Trophoblast cell (in vitro differentiated cells and primary cell): ENCODE measurements around the gene POFUT1. TPM values are rescaled to one million over a fixed set of nuclear protein-coding genes. Genes with fewer than 3 reads are reported as not detected.

Source experiments
- DNase-seq, 2 donors: peaks; one replicate each; pipeline ENCODE4 v3.0.0-alpha.2; 2016
- H2AFZ ChIP-seq: 2 replicates; pipeline ENCODE4 v1.6.1; 2013; ENCODE audit warnings: low read length, moderate library complexity, mild to moderate bottlenecking; ENCODE audit not compliant: insufficient read depth, poor library complexity
- H2AK5ac ChIP-seq: 2 replicates; pipeline ENCODE4 v1.6.1; 2013; ENCODE audit warnings: mild to moderate bottlenecking, low read length
- H2BK120ac ChIP-seq: 2 replicates; pipeline ENCODE4 v1.6.1; 2013; ENCODE audit warnings: low read length, mild to moderate bottlenecking, moderate library complexity; ENCODE audit not compliant: insufficient read depth, poor library complexity
- H2BK12ac ChIP-seq: 2 replicates; pipeline ENCODE4 v1.6.1; 2013; ENCODE audit warnings: mild to moderate bottlenecking, low read length, moderate library complexity
- H2BK5ac ChIP-seq: 2 replicates; pipeline ENCODE4 v1.6.1; 2013; ENCODE audit warnings: low read length, low read depth, moderate library complexity, mild to moderate bottlenecking; ENCODE audit not compliant: poor library complexity
- H3K14ac ChIP-seq: 2 replicates; pipeline ENCODE4 v1.6.1; 2013; ENCODE audit warnings: mild to moderate bottlenecking, low read length
- H3K18ac ChIP-seq: 2 replicates; pipeline ENCODE4 v1.6.1; 2013; ENCODE audit warnings: mild to moderate bottlenecking, low read length
- H3K23ac ChIP-seq: 2 replicates; pipeline ENCODE4 v1.6.1; 2013; ENCODE audit warnings: low read length
- H3K27ac ChIP-seq: 2 replicates; pipeline ENCODE4 v1.5.1; 2013; ENCODE audit warnings: low read depth, mild to moderate bottlenecking, inconsistent platforms, low read length, moderate library complexity
- H3K27me3 ChIP-seq: 2 replicates; pipeline ENCODE4 v1.6.1; 2013; ENCODE audit warnings: inconsistent platforms, mild to moderate bottlenecking, low read length, moderate library complexity; ENCODE audit not compliant: insufficient read depth
- H3K36me3 ChIP-seq, 2 experiments: 1 replicate in 1 of 2; 2 replicates in 1 of 2; pipeline ENCODE4 v1.6.1; 2013; ENCODE audit warnings: low read length in 2 of 2, mild to moderate bottlenecking in 2 of 2, moderate library complexity in 1 of 2; ENCODE audit not compliant: insufficient read depth in 2 of 2, control insufficient read depth in 1 of 2
- H3K4ac ChIP-seq: 2 replicates; pipeline ENCODE4 v1.6.1; 2013; ENCODE audit warnings: low read depth, mild to moderate bottlenecking, low read length, moderate library complexity
- H3K4me1 ChIP-seq, 2 experiments: 1 replicate in 1 of 2; 2 replicates in 1 of 2; pipeline ENCODE4 v1.6.1; 2013; ENCODE audit warnings: low read length in 2 of 2, mild to moderate bottlenecking in 2 of 2, moderate library complexity in 1 of 2; ENCODE audit not compliant: insufficient read depth in 2 of 2, control insufficient read depth in 1 of 2
- H3K4me2 ChIP-seq: 2 replicates; pipeline ENCODE4 v1.6.1; 2013; ENCODE audit warnings: inconsistent platforms, mild to moderate bottlenecking, low read length, moderate library complexity
- H3K4me3 ChIP-seq: 2 replicates; pipeline ENCODE4 v1.5.1; 2013; ENCODE audit warnings: mild to moderate bottlenecking, low read depth, low read length, inconsistent platforms
- H3K79me1 ChIP-seq: one replicate; pipeline ENCODE4 v1.6.1; 2013; ENCODE audit warnings: low read length
- H3K79me2 ChIP-seq: 2 replicates; pipeline ENCODE4 v1.6.1; 2013; ENCODE audit warnings: low read length, mild to moderate bottlenecking; ENCODE audit not compliant: control insufficient read depth, insufficient read depth, poor library complexity
- H3K9ac ChIP-seq: 2 replicates; pipeline ENCODE4 v1.6.1; 2013; ENCODE audit warnings: mild to moderate bottlenecking, low read length
- H3K9me3 ChIP-seq: 2 replicates; pipeline ENCODE4 v1.6.1; 2013; ENCODE audit warnings: low read depth, mild to moderate bottlenecking, control low read depth, inconsistent platforms, low read length; ENCODE audit not compliant: insufficient read depth
- H4K12ac ChIP-seq: 2 replicates; pipeline ENCODE4 v1.6.1; 2013; ENCODE audit warnings: low read depth, mild to moderate bottlenecking, low read length, moderate library complexity
- H4K8ac ChIP-seq: 2 replicates; pipeline ENCODE4 v1.6.1; 2013; ENCODE audit warnings: low read depth, mild to moderate bottlenecking, low read length, moderate library complexity
- H4K91ac ChIP-seq: one replicate; pipeline ENCODE4 v1.6.1; 2013; ENCODE audit warnings: low read depth, mild to moderate bottlenecking, low read length, moderate library complexity
- WGBS: extraction: QIAGEN DNeasy Blood & Tissue Kit; methylation state at CpG from one replicate; pipeline ENCODE4 v1.1.7; 2013; ENCODE audit warnings: missing lambda C conversion rate; ENCODE audit not compliant: insufficient read length, insufficient coverage; ENCODE audit errors: extremely low coverage; 5-methylcytosine and 5-hydroxymethylcytosine counted together
- polyA plus RNA-seq: library from polyadenylated mRNA; stranded (reverse); fragments of 200-250 nt; gene quantifications from 2 replicates; pipeline ENCODE4 v1.2.3, GENCODE V29; 2013

The POFUT1 gene
- polyA plus RNA-seq = 25.0 and 25.5 TPM in 2 replicates

DNA sequence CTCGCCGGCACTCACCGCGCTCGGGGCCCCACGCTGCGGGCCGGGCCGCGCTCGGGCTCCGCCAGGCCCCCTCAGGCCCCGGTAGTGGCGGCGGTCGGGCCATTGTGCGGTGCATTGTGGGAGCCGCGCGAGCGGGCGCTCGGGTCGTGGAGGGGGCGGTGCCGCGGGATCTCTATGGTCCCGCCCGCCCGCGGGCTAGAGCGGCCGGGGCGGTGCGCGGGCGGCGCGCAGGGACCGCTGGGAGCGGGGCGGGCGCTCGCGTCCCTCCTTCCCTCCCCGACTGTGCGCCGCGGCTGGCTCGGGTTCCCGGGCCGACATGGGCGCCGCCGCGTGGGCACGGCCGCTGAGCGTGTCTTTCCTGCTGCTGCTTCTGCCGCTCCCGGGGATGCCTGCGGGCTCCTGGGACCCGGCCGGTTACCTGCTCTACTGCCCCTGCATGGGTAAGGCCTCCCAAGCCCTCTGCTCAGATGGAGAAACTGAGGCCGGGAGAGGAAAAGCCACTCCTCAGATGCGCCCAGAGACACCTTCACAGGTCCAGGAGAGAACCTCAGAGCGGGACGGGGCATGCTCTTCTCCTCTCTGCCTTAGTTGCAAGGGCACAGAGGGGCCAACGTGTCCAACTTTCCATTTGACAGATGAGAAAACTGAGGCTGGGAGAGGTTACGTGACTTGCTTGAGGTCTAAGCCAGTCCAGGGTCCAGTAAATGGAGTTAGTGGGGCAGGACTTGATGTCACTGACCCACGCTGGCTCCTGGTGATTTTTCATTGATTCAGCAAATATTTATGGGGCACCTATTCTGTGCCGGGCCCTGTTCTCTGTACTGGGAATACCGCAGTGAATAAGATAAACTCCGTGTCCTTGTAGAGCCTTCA, at the start of gene POFUT1, which contains the start of gene PLAGL2:
POFUT1 (plus strand) TSS at position 255 of the 873 bp plus-strand sequence; CDS start at position 317, 62 bp downstream.
PLAGL2 (minus strand) TSS at position 118 of the 873 bp plus-strand sequence. CDS start 5,565 bp downstream, outside the sequence.
- peak within 1 kb of the TSS; percentile 85 for H3K4me2 ChIP-seq
- no peaks in the 10 kb centered on the region for H3K9me3 ChIP-seq
- peak within 1 kb of the TSS; percentile 98 for H4K91ac ChIP-seq
- peak within 1 kb of the TSS; percentile 93 for H2BK120ac ChIP-seq
- peaks cover 13% of the 10 kb centered on the region for H3K79me1 ChIP-seq
- peak within 1 kb of the TSS; percentile 52 for H3K27ac ChIP-seq
- no peaks in the 10 kb centered on the region for H3K27me3 ChIP-seq
- no peak within 1 kb of the TSS for H3K23ac ChIP-seq
- H3K4ac ChIP-seq = peak within 1 kb of the TSS; percentile 99
- H2BK12ac ChIP-seq = peak within 1 kb of the TSS; percentile 19
- peak within 1 kb of the TSS; percentile 94 for H3K18ac ChIP-seq
- peak within 1 kb of the TSS; percentile 93 for H3K9ac ChIP-seq
- peak within 1 kb of the TSS; percentile 92 for H2AFZ ChIP-seq
- peak within 1 kb of the TSS; percentile 93 for H3K4me3 ChIP-seq
- WGBS = no CpG with 5 or more reads among the region's 74 CpGs
- peak within 1 kb of the TSS; percentile 97 for H4K8ac ChIP-seq
- peaks cover 22 to 24% of the 10 kb centered on the region in 2 experiments for H3K4me1 ChIP-seq
- H3K14ac ChIP-seq = peak within 1 kb of the TSS; percentile 99
- H3K79me2 ChIP-seq = peaks cover 20% of the 10 kb centered on the region
- peak within 1 kb of the TSS; percentile 88 for H2BK5ac ChIP-seq
- peaks cover 21 to 25% of the 10 kb centered on the region in 2 experiments for H3K36me3 ChIP-seq
- peak within 1 kb of the TSS; percentile 98 for H4K12ac ChIP-seq
- H2AK5ac ChIP-seq = peak within 1 kb of the TSS; percentile 82
- DNase-seq = peak; percentile 75 to 92

DNA sequence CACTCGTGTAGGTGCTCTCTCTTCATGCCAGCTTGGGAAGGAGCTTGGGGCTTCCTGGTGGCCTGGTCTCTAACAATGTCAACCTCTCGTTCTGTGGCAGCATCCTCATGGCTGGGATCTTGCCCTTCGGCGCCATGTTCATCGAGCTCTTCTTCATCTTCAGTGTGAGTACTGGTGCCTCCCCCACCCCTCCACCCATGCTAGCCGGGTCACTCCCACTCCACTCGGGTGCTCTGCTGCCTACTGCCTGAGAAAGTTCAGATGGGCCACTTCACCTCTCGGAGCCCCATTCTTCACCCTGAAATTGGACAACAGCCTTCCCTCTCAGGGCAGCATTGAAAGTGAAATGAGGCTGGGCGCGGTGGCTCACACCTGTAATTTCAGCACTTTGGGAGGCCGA, 49.3 kb upstream of the POFUT1 start:
- Histone ChIP-seq H2AK5ac (no peak overlapping the region), H3K4me2 (no peak overlapping the region), H2BK5ac (no peak overlapping the region), H2AFZ (no peak overlapping the region), H3K79me2 (no peaks in the 10 kb centered on the region), H3K79me1 (no peaks in the 10 kb centered on the region), H3K36me3 (peaks cover 50 to 65% of the 10 kb centered on the region in 2 experiments), H4K91ac (no peak overlapping the region), H3K4me3 (no peak overlapping the region), H3K4ac (no peak overlapping the region), H3K9ac (no peak overlapping the region), H4K12ac (no peak overlapping the region), H3K27me3 (no peaks in the 10 kb centered on the region), H3K18ac (no peak overlapping the region), H2BK12ac (no peak overlapping the region), H3K14ac (no peak overlapping the region), H2BK120ac (no peak overlapping the region), H3K9me3 (no peaks in the 10 kb centered on the region), H3K23ac (no peak overlapping the region), H3K27ac (no peak overlapping the region), H4K8ac (no peak overlapping the region), H3K4me1 (no peaks in the 10 kb centered on the region)
- no peak for DNase-seq
- WGBS = no CpG with 5 or more reads among the region's 11 CpGs

DNA sequence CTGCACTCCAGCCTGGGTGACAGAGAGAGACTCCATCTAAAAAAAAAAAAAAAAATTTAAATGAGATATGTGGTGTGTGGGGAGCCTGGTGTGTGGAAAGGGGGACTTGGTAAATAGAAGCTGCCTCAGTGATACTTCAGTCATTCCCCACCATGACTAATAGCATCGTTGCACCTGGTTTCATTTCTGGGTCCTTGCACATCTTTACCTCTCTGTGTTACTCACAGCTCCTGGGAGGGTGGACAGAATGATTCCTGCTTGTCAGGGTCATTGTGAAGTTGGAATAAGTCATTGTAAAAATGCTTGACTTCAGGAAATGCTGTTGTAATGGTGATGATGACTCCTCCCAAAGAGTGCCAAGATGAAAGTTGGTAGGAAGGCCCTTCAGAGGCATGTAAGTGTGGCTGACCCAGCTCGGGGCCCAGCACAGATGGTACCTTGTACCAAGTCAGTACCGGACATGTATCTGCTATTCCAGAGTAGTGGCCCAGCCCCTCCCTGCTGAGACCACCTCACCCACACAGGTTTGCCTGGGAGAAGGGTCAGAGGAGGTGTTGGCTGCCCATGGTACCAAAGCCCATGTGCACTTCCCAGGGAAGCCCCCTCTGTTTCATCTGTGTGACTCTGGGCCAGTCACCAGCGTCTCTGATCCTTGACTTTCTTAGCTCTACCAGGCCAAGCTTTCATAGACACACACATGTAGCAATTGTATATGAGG, 48.6 kb upstream of the POFUT1 start:
- WGBS = no CpG with 5 or more reads among the region's 4 CpGs
- H3K36me3 ChIP-seq = peaks cover 47 to 62% of the 10 kb centered on the region in 2 experiments

GRCh38 chr20:32159766-32160221, 47.9 kb upstream of the POFUT1 start:
- Histone ChIP-seq H3K9me3 (no peaks in the 10 kb centered on the region), H3K23ac (no peak overlapping the region), H3K79me1 (no peaks in the 10 kb centered on the region), H3K27ac (no peak overlapping the region), H3K79me2 (no peaks in the 10 kb centered on the region), H3K9ac (no peak overlapping the region), H3K4me2 (no peak overlapping the region), H4K8ac (no peak overlapping the region), H2BK120ac (no peak overlapping the region), H2AK5ac (no peak overlapping the region), H3K18ac (no peak overlapping the region), H3K4me1 (no peaks in the 10 kb centered on the region), H4K12ac (no peak overlapping the region), H4K91ac (no peak overlapping the region), H3K36me3 (peaks cover 51 to 65% of the 10 kb centered on the region in 2 experiments), H3K27me3 (no peaks in the 10 kb centered on the region), H2BK5ac (no peak overlapping the region), H3K4ac (no peak overlapping the region), H2BK12ac (no peak overlapping the region), H3K4me3 (no peak overlapping the region), H2AFZ (no peak overlapping the region), H3K14ac (no peak overlapping the region)
- no peak for DNase-seq
- no CpG with 5 or more reads among the region's 5 CpGs for WGBS

More for the DNA sequence above, 48.6 kb upstream of the POFUT1 start:
- no peak overlapping the region for H2BK120ac ChIP-seq
- H3K27ac ChIP-seq = no peak overlapping the region
- no peak overlapping the region for H4K12ac ChIP-seq
- no peak overlapping the region for H3K23ac ChIP-seq
- H3K4ac ChIP-seq = no peak overlapping the region
- no peak overlapping the region for H2BK5ac ChIP-seq
- H2BK12ac ChIP-seq = no peak overlapping the region
- no peaks in the 10 kb centered on the region for H3K79me2 ChIP-seq
- no peaks in the 10 kb centered on the region for H3K27me3 ChIP-seq
- no peaks in the 10 kb centered on the region for H3K4me1 ChIP-seq
- no peak overlapping the region for H2AK5ac ChIP-seq
- no peak for DNase-seq
- H2AFZ ChIP-seq = no peak overlapping the region
- no peak overlapping the region for H4K91ac ChIP-seq
- H3K79me1 ChIP-seq = no peaks in the 10 kb centered on the region
- no peak overlapping the region for H3K4me2 ChIP-seq
- no peak overlapping the region for H3K14ac ChIP-seq
- H3K9ac ChIP-seq = peak overlapping the region; percentile 21
- H3K9me3 ChIP-seq = no peaks in the 10 kb centered on the region
- no peak overlapping the region for H3K4me3 ChIP-seq
- no peak overlapping the region for H4K8ac ChIP-seq
- H3K18ac ChIP-seq = no peak overlapping the region
